Body of pancreas (tissue), 4 donors: ENCODE measurements around the gene EIF3J.

Source experiments
- POLR2A ChIP-seq, 3 donors: fragments of 450-650 bp; IDR thresholded peaks; one replicate each; pipeline ENCODE4 v1.6.1; 2016; ENCODE audit warnings: antibody characterized with exemption in 3 of 3, mild to moderate bottlenecking in 2 of 3
- TF ChIP-seq, protein P1 (sequence below), 7 experiments: fragments of 450-650 bp in 4 of 7; fragments of 200-600 bp in 3 of 7; sonication (generic) in 3 of 7; IDR thresholded peaks; one replicate each; pipeline ENCODE4 v1.5.1; 2016 to 2019; ENCODE audit warnings: antibody characterized with exemption in 7 of 7

DNA sequence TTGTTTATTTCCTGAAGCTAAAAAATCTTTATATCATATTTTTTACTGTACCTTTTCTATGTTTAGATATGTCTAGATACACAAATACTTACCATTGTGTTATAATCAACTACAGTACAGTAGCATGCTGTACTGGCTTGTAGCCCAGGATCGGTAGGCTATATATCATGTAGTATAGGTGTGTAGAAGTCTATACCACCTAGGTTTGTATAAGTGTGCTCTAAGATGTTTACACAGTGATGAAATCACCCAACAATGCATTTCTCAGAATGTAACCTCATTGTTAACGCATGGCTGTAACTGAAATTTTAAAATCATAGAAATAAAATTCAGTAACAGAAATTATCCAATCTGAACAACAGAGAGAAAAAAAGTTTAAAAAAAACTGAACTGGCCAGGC lies 43.2 kb downstream of the EIF3J start:
- TF ChIP-seq, protein P1, sequence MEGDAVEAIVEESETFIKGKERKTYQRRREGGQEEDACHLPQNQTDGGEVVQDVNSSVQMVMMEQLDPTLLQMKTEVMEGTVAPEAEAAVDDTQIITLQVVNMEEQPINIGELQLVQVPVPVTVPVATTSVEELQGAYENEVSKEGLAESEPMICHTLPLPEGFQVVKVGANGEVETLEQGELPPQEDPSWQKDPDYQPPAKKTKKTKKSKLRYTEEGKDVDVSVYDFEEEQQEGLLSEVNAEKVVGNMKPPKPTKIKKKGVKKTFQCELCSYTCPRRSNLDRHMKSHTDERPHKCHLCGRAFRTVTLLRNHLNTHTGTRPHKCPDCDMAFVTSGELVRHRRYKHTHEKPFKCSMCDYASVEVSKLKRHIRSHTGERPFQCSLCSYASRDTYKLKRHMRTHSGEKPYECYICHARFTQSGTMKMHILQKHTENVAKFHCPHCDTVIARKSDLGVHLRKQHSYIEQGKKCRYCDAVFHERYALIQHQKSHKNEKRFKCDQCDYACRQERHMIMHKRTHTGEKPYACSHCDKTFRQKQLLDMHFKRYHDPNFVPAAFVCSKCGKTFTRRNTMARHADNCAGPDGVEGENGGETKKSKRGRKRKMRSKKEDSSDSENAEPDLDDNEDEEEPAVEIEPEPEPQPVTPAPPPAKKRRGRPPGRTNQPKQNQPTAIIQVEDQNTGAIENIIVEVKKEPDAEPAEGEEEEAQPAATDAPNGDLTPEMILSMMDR (IDR thresholded peaks at IDR 0.05), result no peak
- TF ChIP-seq POLR2A (IDR thresholded peaks at IDR 0.05), result no peak
